HG03196 (cell line): ENCODE measurements around the gene CELF4.
"Not testable (repeated sequence)": the region's sequence is repeated elsewhere in the genome, so short reads cannot be mapped to it uniquely, and the experiment has no call there.

Experiments
- ATAC-seq: cut with Tn5 transposase; IDR thresholded peaks from one replicate; pipeline ENCODE4 v1.9.1; 2021; ENCODE audit not compliant: unreplicated experiment

Gene CELF4

DNA sequence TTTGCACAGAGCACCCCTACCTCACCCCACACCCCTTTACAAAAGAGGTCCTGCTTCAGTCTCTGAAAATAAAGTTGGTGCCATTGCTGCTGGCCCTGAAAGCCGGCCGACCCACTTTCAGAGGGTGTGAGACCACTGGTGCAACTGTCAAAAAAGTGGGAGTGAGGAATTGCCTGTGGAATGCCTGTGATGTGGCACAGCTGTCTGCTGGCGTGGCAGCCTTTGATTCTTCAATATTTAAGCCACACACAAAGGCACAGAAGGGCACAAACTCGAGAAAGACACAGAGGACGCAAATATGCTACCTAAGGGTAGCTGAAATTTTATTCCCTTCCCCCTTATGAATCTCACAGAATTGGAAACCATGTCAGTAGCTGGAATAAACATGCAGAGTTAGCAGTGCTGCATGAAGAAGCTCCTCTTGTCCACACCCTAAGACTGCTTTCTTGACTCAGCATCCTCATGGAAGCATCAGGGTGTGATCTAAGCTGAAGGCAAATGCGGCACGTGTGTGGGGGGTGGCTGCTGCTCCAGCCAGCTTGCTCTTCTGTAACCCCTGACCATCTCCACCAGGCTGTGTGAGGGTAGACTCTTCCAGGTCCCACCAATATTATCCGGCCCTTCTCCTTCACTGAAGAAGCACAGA, 92.3 kb downstream of the CELF4 start:
- ATAC-seq: no peak

DNA sequence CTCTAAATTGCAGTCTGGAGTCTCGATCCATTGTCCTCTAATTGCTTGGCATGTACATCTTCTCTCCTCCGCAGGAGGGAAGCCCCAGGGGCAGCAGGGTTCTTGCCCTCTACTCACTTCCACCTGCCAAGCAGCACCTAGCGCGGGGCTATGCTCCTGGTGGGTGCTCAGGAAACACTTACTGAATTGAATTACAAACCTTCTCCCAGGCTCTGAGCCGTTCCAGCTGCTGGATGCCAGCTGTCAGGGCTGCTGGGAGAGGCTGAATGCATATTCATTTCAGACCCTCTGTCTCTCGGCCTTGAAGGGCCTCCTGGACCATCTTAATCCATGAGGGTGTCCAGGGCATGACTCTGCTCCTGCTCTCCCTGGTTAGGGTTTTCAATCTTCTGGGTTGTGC, 94.0 kb downstream of the CELF4 start:
- no peak for ATAC-seq

DNA sequence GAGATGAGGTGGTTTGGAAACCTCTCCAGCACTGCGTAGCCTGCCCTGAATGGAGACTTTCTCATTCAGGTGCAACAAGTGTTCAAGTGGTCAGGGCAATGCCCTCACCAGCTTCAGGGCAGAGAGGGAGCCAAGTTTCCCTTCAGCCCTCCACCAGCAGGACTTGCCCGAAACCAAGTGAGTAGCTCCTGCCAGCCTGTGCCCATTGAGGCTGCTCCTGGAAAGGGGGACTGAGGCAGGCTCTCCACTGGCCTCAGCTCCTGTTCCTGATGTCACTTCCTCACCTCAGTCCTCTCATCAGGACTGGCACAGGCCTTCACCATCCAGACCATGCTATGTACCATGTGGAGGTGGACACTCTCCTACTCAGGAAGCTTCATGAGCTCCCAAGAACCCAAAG, 94.6 kb downstream of the CELF4 start:
- no peak for ATAC-seq

DNA sequence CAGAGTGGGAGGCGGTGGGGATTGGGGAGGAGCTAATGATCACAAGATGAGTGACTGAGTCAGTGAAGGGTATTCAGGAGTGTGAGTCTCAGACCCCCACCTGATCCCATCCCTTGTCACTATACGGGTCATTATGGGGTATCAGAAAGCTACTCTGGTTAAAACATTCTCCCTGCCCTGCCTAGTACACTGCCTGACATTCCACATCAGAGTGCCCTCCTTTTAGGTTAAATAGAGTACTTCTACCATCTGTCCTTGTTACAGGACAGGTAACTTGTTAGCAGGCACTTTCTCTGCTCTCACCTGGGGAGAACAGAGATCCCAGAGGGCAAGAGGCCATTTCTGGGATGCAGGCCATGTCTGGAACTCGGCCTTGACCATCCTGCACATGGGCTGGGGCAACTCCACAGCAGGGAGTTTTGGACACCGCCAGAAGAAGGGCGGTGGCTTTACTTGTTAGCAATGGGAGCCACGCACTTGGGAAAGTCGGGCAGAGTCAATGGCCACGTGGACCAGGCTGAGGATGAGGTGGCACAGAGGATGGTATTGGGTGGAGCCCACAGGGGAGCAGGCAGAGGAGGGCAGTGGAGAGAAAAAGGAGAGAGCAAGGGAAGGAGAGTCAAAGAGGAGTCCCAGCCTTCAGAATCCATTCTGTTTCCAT, 98.5 kb downstream of the CELF4 start:
- no peak for ATAC-seq

DNA sequence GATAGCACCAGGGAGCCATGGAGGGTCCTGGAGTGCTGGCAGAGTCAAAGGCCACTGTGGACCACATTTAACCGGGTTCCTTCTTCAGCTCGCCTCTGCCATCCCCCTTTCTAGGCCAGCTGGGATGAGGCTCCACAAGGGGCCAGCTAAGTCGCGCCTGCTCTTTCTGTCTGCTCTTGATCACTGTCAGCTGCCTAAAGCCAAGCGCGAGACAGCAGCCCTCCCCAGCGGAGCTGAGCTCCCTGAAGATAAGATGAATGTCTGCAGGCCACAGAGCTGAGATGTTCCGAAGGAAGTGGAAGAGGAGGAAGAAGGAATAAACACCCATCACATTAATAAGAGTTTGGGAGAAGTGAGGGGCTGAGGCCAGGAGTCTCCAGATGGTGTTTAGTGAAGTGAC, 99.6 kb downstream of the CELF4 start:
- no peak for ATAC-seq

DNA sequence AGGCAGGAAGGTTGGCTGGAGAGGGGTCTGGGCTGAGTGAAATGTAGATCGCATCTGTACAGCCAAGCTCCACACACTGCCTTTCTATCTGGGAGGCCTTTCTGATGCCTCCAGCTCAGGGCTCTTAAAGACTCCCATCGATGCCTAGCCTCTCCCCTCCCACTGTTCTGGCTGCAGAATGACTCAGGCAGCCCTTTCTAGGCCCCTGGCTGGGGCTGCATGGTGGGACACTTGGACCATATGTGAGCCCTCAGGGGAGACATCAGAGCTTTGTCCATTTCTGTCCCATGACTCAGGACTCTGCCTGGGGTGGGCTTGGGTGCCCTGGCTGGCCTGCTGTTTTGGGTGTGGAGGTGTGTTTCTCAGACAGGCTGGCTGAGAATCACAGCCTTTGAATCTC, 101.3 kb downstream of the CELF4 start:
- no peak for ATAC-seq

DNA sequence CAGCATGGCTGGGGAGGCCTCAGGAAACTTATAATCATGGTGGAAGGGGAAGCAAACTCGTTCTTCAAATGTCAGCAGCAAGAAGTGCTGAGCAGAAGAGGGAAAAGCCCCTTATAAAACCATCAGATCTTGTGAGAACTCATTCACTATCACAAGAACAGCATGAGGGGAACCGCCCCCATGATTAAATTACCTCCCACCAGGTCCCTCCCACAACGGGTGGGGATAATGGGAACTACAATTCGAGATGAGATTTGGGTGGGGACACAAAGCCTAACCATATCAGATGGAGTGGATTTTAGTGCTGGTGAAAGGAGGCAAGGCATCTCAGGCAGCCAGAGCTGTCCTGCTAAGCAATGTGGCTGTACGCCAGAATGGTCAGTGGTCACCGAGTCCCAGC, 104.3 kb downstream of the CELF4 start:
- ATAC-seq: not testable (repeated sequence)

DNA sequence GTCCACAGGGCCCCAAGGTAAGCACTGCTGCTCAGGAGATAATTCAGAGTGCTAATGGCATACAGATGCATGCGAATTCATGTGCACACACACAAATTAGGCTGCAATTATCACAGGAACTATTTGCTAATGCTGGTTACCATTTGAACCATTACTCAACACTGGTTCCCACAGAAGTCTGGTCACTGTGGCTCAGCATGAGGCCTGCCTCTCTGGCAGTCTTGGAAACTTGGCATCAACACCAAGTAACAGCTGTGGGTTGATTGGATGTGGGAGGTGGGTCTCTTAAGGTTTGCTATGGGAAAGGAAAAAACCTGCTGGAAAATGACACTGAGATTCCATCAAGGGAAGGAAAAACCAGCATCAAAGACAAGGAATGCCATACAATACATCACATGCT, 105.0 kb downstream of the CELF4 start:
- no peak for ATAC-seq

DNA sequence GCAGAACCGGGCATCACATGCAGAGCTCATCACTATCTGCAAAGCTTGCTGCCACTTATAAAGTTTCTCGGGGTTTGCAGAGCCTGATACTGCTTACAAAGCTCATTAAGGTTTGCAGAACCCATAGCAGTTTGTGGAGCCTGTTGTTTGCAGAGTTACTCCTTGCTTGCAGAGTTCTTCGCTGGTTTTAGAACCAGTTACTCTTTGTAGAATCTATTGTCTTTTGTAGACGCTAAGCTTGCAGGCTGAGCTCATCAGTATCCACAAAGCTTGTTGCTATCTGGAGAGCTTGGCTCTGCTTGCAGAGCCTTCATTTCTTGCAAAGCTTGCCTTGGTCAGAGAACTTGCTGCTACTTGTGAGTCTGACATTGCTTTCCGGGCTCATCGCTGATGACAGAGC, 106.9 kb downstream of the CELF4 start:
- ATAC-seq: no peak

DNA sequence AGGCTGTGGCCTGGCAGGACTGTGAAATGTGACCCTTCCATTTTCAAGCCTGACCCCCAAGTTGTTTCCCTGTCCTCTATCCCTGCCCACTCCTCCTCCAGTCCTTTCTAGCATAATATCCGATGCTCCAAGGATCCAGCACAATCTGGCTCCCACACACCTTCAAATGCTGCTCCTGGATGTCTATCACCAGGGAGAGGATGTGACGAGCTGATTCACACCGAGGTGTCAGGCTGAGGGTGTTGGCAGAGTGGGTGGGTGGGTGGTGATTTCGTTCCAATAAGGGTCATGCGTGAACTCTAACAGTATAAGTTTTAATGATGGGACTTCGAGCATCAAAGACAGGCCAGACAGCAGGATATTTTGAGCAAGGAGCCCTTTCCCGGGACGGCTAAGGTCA, 107.8 kb downstream of the CELF4 start:
- no peak for ATAC-seq

DNA sequence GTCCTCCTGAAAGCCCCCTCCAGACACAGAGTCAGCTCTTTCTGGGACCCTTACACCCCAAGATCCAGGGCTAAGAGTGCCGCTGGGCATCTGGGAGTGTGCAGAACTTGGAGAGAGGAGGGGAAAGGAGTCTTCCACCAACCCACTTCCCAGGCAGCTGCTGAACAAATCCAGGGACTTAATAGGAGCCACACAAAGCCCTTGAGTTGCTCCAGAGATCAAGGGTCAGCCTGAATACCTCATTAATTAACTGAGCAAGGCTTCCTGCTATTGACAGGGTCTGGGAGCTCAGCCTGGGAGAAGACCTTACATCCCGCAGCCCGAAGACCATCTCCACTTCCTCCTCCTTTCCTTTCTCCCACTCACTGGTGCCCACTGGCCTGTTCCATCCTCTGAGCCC, 108.3 kb downstream of the CELF4 start:
- no peak for ATAC-seq

DNA sequence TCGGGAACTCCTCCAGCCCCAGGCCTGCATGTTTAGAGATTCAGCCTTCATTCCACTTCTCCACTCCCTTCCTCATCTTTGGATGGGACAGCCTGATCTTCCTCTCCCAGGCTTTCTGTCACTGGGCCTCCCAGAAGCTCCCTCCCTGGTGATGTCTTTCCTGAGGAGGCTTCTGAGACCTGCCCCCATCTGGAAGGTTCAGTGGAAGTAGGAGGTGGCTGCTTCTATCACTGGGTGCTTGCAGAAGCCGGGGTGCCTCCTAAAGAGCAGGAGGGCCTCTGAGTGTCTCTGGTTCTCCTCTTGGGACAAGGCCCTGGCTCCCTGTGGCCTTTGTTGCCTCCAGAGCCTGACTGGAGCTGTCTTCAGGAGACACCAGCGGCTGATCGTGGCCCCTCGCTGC, 108.7 kb downstream of the CELF4 start:
- ATAC-seq: no peak

DNA sequence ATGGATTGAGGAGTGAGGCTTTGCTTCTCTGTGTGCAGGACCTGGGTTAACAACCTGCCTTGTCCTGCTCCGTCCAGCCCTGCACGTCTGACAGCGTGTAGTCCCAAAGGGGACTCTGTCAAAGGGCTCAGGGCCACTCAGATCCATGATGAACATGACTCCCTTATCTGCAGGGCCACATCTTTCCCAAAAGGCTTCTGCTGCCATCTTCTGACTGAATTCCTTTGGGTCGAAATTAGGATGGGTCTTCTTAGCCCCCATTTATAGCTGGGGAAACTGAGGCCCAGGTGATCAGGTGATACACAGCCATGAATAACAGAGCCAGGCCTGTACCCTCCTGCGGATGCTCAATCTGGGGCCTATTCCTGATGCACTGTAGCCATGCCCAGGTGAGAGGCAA, 109.2 kb downstream of the CELF4 start:
- no peak for ATAC-seq

DNA sequence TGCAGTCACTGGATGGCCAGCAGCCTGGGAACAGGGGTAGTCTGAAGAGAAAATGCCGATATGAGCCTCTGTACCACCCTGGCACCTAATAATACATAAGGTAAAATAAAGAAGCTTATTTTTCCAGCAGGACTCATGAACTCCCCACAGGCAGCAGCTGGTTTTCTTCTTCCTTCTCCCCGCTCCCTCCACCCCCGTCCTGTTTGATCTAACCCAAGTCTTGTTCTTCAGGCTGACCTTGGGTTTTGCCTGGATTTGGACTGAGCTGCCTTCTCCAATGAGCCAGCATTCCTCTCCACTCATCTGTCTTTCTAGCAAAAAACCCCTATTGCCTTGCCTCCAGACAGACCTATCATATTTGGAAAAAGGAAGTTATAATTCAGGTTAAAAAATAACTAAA, 111.8 kb downstream of the CELF4 start:
- no peak for ATAC-seq

DNA sequence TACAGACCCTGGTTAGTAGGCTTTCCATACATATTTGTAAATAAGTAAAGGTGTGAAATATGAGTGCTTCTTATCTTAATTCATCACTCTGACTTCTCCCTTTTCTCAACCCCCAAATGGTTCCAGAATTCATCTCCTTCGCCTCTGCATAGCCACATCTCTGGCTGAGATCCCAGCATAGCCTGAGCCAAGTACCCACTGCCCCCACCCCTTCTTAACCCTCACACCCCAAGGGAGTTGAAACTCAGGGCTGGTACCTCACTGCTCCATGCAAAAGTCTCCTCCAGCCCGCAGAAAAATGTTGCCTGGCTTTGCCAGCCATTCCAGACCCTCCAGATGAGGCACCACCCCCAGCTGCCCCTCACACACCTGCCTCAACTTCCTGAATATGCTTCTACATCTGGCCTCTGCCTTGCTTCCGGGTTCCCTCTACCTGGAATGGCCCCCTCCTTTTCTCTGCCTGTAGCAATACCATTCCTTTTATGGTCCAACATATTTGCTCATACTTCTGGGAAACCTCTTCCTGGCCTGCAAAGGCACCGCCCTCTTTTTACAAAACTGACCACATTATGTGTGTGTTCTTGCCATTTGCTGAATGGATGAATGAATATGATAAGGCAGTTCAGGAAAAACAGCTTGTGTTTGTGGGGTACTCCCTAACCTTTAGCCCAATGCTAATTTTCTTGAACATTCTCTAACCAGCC, 112.8 kb downstream of the CELF4 start:
- ATAC-seq: no peak

DNA sequence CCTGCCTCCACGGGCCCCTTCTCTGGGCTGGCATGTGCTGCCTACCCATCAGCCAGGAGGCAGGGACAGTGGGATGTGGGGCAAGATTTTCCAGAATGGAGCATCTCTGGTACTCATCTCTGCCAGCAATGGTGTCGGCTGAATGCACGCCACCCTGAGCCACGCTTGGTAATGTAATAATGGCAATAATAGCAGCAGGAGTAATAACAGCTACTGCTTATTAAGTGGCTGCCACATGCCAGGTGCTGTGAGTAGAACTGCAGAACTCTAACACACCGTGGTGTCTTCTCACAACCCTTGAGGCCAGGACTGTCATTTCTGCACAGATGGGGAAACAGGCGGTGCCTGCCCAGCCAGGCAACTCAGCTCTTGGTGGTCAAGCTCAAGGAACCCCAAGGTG, 113.6 kb downstream of the CELF4 start:
- no peak for ATAC-seq

DNA sequence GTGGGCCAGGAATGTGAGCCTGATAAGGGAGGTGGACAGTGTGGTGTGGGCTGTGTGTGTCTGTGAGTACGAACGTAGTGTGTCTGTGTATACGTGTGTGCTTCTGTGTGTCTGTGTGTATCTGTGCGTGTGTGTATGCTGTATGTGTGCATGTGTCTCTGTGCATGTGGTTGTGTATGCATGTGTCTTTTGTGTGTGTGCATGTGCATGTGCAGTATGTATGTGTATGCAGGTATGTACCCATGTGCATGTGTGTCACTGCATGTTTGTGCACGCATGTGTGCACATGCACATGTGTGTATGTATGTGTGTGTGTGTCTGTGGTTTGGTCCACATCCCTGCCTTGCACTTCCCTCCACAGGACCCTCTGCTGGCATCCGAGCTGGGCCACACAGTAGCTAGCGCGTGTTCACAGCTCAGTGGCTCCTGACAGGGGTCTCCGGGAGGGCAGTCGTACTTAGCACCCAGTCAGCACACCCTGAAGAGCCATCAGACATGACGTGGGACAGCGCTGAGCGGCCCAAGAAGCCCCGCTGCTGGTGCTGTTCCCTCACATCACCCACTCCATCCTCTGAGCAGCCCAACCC, 114.3 kb downstream of the CELF4 start:
- ATAC-seq: no peak

DNA sequence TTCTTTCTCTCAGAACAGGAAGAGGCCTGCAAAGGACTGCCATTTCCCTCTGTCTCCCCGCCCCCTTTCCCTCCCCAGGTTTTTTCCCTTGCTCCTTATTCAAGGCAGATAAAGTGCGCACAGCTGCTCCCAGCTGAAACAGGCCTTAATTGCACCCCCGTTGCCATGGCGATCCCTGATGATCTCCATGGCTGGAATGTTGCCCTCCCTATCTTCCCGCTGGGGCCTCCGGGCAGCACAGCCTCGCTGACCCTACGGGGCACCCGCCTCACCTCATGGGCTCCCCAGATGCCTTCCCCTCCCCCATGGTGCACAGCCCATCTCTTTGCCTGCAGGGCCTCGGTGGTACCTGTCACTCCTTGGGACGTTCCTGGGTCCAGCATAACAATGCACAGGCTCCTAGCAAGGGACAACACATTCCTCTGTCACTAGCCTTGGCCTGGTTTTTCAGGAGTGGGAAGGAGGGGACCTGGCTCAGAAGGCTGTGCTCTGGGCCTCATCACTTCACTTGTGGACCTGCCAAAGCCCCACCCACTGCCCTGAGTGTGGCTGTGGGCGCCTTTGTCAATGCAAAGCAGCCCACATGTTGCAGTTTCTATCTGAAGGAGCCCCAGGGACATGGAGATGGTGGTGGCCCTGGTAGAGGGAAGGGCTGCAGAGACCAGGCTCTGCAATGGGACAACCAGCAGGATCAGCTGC, 115.0 kb downstream of the CELF4 start:
- no peak for ATAC-seq

DNA sequence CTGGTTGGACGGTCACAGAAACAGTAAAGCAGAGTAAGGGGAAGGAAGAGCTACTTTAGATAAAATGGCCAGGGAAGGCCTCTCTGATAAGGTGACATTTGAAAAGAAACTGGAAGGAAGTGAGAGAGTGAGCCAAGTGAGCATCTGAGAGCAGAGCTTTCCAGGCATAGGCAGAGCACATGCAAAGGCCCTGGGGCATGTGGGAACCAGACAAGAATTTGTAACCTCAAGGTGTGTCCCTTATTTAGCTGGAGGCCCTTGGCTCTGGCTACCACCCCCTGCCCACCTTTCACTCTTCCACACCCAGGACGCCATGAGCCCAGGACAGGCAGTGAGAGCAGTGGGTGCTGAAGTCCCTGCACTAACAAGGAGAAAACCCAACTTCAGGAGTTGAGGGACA, 116.0 kb downstream of the CELF4 start:
- ATAC-seq: no peak

DNA sequence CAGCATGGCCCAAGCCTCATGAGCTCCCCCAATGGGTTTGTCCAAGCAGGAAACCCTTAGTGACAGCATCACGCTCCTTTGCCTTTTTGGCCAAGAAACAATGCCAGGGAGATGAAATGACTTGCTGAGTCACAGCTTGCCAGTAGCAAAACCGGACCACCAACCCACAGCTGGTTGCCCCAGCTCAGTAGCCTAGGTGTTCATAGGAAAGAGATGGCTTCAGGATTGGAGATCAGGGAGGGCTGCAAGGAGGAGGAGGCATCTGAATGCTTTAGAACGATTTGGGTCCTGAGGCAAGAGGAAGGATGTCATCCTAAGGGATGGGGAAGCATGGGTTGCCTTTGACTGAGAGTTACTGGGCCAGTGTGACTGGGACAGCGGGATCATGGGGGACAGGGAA, 116.7 kb downstream of the CELF4 start:
- no peak for ATAC-seq
